Measurements from ENCODE around the gene PLOD1.
"Not testable (repeated sequence)": the region's sequence is repeated elsewhere in the genome, so short reads cannot be mapped to it uniquely, and the experiment has no call there.

PLOD1 gene

DNA sequence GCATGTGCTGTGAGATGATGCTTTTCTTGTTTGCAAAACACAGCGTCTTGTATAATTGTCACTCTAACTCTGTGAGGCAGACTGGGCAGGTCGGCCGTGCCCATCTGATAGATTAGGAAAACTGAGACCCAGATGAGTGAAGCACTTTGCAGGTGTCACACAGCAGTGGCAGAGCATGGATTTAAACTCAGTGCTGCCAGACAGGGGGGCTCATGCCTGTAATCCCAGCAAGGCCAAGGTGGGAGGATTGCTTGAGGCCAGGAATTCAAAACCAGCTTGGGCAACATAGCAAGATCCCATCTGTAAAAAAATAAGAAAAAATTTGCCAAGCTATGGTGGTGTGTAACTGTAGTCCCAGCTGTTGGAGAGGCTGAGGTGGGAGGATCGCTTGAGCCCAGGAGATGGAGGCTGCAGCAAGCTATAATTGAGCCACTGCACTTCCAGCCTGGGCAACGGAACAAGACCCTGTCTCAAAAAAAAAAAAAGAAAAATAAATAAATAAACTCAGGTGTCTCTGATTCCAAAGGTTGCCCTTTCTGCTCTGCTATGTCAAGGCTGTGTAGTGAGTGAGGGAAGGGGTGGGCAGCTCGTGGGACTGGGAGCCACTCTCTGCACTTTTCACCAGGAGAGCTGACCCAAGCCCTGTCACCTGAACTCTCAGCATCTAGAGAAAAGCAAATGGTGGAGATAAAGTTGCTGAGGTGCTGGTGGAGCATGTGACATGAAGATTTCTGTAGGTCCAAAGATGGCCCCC is 42.9 kb upstream of the PLOD1 start:
- no peak for DNase-seq (ENCODE audit: low read depth)
- TF ChIP-seq, protein P1, sequence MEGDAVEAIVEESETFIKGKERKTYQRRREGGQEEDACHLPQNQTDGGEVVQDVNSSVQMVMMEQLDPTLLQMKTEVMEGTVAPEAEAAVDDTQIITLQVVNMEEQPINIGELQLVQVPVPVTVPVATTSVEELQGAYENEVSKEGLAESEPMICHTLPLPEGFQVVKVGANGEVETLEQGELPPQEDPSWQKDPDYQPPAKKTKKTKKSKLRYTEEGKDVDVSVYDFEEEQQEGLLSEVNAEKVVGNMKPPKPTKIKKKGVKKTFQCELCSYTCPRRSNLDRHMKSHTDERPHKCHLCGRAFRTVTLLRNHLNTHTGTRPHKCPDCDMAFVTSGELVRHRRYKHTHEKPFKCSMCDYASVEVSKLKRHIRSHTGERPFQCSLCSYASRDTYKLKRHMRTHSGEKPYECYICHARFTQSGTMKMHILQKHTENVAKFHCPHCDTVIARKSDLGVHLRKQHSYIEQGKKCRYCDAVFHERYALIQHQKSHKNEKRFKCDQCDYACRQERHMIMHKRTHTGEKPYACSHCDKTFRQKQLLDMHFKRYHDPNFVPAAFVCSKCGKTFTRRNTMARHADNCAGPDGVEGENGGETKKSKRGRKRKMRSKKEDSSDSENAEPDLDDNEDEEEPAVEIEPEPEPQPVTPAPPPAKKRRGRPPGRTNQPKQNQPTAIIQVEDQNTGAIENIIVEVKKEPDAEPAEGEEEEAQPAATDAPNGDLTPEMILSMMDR (IDR thresholded peaks at IDR 0.05; ENCODE audit: control insufficient read depth, extremely low read depth, insufficient read depth), result no peak
- no peak overlapping the region for H3K4me3 ChIP-seq (ENCODE audit: low read depth, low read length)

DNA sequence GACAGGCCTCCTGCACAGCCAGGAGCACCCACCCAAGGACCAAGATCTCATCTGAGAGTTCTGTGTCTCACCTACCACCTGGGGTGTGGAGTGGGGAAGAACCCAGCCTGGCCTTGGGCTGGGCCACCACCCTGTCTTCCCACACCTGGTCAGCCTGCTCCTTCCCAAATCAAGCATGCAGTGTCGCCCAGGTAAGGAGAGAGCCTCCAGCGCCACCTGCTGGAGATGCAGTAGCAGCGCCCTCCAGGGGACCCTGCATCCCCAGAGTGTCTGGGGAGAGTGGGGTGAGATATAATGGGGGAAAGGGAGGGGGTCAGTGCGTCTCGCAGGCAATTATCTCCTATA is 40.6 kb upstream of the PLOD1 start:
- TF ChIP-seq, protein P1 (IDR thresholded peaks at IDR 0.05; ENCODE audit: control insufficient read depth, extremely low read depth, insufficient read depth), result peak; percentile 98
- no peak for DNase-seq (ENCODE audit: low read depth)

DNA sequence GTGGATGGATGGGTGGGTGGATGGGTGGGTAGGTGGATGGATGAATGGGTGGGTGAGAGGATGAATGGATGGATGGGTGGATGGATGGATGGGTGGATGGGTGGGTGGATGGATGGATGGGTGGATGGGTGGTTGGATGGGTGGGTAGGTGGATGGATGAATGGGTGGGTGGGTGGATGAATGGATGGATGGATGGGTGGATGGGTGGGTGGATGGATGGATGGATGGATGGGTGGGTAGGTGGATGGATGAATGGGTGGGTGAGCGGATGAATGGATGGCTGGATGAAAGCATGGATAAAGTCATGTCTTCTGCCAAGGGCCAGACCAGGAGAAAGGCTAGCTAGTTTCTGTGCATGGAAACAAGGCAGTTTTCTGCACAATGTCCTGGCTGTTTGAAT is 40.0 kb upstream of the PLOD1 start:
- not testable (repeated sequence) for DNase-seq (ENCODE audit: low read depth); H3K4me3 ChIP-seq (ENCODE audit: low read depth, low read length)

More for the DNA sequence above, 40.6 kb upstream of the PLOD1 start:
- no peak overlapping the region for H3K4me3 ChIP-seq (ENCODE audit: low read depth, low read length)

DNA sequence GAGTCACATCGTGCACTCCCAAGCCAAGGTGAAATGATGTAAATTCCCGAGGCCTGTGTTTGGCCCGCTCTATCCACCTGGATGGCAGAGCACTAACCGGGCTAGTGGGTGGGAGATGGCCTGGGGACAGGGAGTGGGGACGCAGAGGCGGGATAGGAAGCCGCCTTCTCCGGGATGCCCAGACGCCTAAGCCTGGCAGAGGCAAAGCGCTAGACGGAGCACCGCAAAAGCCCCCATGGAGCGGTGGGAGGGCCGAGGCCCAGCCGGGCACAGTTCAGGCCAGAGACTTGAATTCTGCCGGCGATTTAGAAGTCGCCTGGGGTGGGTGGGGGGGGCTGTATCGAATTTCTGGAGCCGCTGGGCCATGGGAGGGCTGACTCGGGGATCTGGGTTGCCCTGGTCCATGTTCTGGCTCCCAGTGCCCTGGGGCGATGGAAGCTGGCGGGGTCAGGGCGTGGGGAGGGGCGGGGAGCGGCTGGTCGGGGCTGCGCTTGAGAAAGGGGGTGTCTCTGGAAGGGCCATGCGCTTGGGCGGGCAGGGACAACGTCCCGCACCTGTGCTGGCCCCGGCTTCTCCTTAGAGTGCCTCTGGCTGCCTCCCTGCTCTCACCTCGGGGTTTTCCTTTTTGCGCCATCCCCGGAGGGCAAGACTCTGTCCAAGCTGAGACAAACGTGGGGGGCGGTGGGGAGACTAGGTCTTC is 36.3 kb upstream of the PLOD1 start:
- TF ChIP-seq, protein P1 (IDR thresholded peaks at IDR 0.05; ENCODE audit: control insufficient read depth, extremely low read depth, insufficient read depth), result no peak
- H3K4me3 ChIP-seq (ENCODE audit: low read depth, low read length), result no peak overlapping the region
- no peak for DNase-seq (ENCODE audit: low read depth)

DNA sequence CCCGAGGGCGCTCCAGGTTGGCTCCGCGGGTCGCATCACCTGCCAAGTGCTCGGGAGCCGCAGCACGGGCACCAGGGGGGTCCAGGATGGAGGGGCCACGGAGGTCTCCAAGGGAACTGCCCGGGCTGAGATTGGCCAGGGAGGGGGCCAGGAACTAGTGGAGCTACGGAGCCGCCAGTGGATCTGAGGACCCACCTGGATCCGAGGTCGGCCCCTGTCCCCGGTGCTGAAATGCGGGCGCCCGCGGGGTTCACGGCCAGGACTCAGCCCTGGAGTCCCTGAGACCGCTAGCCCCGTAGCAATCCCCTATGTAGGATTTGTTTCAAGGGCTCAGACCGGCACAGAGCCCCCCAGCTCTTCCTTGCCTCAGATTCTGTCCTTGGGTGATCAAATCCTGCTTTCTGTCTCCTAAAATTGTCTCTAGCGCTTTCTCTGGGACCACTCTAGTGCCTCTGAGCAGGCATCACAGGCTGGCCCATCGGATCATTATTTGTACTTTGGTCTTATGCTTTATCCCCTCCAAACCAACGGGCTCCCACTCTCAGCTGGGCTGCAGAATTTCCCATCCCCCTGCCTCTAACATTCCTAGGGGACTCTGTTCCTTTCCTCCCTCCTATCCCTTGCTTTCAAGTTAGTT is 35.6 kb upstream of the PLOD1 start:
- TF ChIP-seq, protein P1 (IDR thresholded peaks at IDR 0.05; ENCODE audit: control insufficient read depth, extremely low read depth, insufficient read depth), result no peak
- no peak overlapping the region for H3K4me3 ChIP-seq (ENCODE audit: low read depth, low read length)

DNA sequence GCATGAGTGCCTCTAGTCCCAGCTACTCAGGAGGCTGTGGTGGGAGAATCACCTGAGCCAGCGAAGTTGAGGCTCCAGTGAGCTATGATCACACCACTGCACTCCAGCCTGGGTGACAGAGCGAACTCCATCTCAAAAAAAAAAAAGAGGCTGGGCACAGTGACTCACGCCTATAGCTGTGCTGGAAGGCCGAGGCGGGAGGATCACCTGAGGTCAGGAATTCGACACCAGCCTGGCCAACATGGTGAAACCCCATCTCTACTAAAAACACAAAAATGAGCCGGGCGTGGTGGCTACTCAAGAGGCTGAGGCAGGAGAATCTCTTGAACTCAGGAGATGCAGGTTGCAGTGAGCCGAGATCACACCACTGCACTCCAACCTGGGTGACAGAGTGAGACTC is 33.1 kb upstream of the PLOD1 start:
- H3K4me3 ChIP-seq (ENCODE audit: low read depth, low read length); DNase-seq (ENCODE audit: low read depth): not testable (repeated sequence)

More for the DNA sequence above, 35.6 kb upstream of the PLOD1 start:
- no peak for DNase-seq (ENCODE audit: low read depth)

DNA sequence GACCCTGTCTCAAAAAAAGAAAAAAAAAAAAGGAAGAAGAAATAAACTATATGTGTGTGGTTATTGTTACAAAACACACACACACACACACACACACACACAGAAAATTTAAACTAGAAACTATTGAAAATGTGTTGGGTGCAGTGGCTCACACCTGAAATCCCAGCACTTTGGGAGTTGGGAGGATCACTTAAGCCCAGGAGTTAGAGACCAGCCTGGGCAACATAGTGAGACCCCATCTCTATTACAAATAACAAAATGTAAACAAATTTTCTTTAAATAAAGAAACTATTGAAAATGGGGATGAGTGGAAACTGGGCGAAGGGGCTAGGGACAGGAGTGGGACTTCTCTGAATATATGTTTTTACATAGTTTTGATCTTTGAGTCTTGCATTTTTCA is 31.3 kb upstream of the PLOD1 start:
- no peak for DNase-seq (ENCODE audit: low read depth)
- no peak overlapping the region for H3K4me3 ChIP-seq (ENCODE audit: low read depth, low read length)
- TF ChIP-seq, protein P1 (IDR thresholded peaks at IDR 0.05; ENCODE audit: control insufficient read depth, extremely low read depth, insufficient read depth), result no peak

DNA sequence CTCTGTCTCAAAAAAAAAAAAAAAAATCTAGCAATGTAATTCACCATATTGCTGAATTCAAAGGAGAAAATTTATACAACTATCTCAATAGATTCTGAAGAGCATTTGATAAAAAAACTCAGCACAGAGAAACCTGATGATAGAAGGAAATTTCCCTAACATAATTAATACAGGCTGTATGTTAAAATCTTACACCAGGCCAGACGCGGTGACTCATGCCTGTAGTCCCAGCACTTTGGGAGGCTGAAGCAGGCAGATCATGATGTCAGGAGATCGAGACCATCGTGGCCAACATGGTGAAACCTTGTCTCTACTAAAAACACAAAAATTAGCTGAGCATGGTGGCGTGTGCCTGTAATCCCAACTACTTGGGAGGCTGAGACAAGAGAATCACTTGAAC is 30.4 kb upstream of the PLOD1 start:
- not testable (repeated sequence) for DNase-seq (ENCODE audit: low read depth); H3K4me3 ChIP-seq (ENCODE audit: low read depth, low read length)
